GM19043 (cell line): Measurements from ENCODE around the gene RTL10.

ENCODE experiments used
- ATAC-seq: cut with Tn5 transposase; IDR thresholded peaks from one replicate; pipeline ENCODE4 v1.9.1; 2021; ENCODE audit warnings: low read depth; ENCODE audit not compliant: unreplicated experiment

The RTL10 gene

DNA sequence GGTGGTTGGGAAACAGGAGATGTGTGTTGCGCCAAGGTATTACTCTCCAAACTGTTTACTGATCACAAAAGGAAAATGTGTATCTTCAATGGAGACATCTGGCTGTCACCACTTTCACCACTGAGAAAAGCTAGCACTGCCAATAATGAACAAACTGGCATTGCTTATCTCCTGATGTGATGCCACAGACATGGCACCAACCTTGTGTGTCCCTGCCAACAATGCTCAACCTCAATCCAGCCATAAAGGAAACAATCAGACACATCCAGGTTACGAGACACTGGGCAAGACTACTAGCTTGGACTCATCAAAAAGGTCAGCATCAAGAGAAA is 28.1 kb downstream of the RTL10 start:
- no peak for ATAC-seq

DNA sequence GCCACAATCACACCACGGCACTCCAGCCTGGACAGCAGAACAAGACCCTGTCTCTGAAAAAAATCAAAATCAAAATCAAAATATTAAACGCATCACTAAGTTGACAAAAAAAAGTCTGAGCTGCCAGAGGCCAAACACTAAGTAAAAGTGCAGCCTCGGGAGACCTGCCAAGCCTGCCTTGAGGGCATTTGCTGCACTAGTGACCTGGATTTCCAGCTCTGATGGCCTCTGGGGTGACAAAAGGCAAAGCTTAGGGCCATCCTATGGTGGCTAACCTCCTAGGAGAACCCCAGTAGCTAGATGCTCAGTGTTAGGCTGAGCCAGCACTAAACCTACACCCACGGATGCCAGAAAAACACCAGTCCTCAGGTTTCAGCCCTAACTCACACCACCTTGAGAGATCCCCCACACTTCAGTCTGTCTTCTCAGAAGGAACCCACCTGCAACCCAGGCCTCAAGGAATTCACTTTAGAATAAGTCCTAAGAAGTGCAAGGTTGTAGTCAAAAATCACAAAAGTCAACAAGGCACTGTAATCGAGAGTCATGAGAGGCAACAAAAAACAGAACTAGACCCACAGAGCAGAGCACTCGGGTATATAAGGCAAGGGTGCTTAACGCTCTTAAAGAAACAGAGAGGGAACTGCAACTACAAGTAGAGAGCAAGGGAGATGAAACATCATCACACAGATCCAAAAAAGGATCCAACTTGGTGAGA is 28.6 kb downstream of the RTL10 start:
- no peak for ATAC-seq

DNA sequence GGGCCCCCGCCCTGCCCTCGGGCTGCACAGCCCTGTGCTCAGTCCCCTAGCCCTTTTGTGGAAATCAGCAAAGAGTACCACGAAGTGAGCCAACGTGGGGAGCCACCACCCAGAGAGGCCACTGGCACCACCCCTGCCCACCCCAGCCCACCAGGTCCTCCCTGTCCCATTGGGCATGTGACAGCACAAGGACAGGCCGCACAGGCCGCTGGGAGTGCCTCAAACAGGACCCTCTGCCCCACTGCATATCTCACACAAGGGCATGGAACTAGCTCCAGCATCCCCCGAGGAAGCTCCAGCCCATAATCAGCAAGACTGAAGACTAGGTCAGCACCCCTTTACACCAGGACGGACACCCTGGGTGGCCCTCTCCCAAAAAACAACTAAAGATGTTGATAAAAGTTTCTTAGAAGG is 29.7 kb downstream of the RTL10 start:
- ATAC-seq = no peak

DNA sequence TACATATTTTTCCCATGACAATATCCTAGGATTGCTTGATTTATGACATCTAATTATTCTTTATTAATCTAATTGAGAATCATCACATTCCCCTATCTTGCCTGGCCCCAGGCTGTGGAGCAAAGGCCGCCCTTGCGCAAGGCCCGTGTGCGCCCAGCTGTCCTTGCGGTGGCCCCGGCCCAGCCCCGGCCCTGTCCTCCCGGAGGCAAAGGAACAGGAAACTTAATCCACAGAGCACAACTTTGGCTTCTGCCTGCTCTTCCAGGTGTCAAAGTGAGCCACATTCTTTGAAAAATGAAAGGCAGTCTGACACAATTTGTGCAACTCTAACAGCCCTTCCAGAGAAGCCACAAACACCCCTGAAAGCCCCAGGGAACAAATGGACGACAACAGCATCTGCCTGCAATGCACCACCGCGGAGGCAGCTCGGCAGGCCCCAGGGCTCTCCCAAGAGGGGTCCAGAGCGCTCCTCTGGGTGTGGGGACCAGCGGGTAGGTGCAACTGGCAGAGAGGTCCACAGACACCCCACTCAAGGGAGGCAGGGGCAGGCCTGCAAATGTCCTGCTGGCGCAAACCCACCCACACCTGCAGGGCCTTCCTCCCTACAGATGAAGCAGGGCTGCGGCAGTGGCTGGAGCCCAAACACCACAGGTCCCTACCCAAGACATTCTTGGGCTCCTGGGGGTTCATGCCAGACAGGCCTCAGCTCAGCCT is 30.3 kb downstream of the RTL10 start:
- no peak for ATAC-seq

DNA sequence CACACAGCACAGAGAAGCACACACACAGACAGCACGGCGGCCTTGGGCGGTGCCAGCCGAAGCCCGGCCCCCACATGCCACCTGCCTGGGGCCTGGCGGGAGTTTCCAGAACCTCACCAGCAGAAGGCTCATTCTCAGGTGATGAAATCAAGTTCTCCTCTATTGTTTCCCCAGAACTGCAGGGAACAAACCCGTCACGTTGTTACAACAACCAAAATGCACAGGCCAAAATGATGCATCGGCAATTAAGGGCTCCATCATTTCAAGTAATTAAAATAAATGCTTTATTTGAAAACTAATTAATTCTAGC is 30.8 kb downstream of the RTL10 start:
- ATAC-seq = no peak

DNA sequence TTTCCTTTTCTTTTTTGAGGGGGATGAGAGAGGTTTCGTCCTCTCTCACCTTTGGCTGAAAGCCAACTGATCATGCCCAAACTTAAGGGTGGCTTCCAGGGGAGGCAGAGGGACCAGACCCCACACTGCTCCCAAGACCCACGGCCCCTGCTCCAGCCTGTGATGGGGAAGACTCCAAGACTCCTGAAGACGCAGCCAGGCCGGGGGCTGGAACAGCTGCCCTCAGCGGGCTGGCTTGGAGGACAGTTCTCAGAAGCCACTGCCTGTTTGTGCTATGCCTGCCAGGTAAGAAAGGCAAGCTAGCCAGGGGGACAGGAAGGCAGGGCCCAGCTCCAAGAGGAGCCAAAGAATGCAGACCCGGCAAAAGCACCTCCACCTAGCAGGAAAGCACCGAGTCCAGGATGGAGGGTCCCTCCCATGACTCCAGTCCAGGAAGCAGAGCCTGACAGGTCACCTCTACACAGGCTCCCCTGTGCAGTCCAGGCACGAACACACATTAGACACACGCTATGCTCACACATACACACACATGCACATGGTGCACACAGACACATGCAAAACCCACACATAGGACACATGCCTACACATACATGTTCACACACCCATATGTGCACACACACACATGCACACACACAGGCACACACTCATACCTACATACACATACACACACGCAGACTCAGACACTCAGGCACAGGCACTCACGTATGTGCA is 31.3 kb downstream of the RTL10 start:
- ATAC-seq = no peak

DNA sequence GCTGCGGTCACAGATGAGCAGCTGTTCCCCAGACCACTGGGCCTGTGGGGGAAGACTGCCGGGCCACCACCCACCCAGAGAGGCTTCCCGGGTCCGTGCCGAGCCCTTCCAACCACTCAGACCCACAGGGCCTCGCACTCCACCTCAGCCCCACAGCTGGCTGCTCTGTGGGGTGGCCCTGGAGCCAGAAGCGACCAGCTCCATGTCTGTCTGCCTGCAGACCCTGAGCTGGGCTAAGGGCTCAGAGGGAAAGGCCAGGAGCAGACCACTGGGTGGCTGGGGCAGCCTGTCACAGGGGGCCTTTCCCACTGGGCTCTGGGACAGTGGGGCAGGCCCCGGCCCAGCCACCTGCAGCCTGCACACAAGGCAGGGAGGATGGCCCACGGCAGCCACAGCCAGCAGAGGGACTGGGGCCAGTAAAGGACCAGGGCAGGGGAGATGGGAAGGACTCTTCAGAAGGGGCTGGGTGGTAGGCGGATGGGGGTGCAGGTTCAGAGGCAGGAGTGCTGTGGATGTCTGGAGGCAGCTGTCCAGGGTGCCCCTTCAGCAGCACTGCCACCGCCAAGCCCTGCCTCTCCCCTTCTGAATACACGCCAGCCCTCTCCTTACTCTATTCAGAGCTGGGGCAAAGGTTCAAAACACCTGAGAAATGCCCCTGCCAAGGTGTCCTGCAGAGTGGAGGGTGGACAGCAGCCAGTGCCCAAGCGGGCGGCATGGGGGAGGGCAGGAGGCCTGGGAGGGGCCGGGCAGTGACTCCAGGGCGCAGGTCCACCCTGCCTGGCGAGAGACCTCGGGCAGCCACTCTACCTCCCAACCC is 32.2 kb downstream of the RTL10 start:
- ATAC-seq = no peak

DNA sequence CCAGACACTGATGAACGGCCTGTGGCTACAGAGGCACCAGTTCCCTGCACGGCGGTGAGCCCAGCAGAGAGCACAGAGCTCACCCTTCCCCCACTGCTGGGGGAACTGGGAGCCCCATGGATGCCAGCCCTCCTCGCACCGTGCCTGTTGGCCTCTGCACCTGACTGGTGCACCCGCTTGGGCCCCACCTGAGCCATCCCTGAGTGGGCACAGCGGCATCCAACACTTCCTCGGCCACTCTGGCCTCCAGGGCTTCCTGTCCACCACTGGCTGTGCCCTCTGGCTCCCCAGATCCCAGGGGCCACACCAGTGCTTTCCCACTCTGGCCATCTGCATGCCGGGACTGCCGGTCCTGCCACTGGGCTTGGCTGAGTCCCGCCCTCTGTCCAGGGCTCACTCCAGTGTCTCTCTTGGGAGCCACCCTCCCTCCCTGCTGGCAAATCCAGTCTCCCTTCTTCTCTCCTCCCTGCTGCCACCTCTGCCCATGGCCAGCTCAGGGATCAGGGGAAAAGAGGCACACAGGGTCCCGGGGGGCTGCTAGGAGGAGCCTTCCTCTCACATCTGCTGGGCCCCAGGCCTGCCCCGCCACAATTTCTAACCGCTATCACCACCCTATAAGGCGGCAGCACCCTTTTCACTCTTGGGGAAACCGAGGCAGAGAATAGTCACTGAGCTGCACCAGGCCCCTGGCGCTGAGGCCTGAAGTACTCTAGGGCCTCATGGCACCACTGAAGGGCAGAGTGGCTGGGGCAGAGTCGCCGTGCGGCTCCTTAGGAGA is 33.0 kb downstream of the RTL10 start:
- ATAC-seq = no peak

DNA sequence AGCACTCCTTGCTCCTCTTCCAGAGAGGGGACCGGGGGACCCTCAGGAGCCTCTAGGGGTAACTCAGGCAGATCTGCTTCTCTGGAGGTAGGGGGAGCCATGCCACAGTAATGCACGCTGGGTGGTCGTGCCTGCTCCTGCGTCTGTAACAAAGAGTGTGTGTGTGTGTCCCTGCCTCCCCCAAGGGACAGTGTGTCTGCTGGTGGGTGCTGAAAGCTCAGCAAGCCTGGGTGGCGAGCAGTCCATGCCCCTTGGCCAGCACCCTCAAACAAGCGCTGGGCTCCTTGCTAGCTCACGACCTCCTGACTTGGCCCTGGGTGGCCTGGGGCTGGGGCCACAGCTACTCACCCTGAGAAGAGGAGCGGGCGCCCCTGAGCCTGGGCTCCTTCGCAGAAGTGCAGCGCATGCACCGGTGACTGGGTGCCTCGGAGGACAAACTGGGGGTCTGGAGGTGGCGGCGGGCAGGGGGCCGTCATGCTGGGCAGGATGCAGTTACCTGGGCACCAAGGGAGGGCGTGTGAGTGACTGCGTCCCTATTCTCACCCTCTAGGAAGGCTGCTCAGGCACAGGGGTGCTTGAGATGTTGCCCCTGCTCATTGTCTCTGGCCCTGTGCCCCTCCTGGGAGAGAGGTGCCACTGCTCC is 33.7 kb downstream of the RTL10 start:
- no peak for ATAC-seq

DNA sequence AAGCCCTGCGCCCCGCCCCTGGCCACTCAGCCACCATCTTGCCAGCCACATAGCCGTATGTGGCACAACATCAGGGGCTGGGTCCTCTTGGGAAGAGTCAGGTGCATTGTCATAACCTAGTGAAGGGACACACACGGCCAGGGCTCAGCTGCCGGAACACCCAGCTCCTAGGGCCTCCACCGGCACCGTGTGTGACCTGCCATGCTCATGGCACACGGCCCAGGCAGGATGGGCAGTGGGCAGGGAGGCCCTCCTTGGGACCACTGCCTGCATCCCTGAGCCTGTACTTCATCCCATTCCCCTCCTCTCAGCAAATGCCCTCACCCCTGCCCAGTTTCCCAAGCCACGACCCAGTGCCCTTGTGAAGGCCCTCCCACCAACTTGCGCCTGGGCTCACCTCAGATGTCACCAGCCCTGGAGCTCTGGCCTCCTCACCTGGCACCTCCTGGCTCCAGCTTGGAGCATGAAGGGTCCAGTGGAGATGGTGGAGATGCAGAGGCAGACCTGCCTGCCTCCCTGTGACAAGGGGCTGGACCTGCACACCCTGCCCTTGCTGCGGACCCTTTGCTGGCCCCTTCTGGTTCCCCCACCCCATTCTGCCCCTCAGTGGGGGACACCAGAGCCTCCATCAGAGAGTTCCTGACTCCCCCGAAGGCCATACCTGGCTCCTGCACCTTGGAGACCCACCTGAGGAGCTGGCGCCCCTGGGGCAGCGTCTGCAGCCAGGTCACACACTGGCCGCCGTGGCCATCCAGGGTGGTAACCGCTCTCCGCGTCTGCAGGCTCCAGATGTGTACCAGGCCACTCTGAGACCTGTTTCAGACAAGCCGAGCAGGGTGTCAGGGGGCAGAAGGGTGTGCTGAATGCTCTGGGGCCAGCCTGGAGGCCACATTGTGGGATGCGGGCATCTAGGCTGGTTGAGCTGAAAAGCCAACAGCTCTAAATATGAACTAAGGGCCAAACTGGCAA is 34.5 kb downstream of the RTL10 start:
- ATAC-seq = no peak

DNA sequence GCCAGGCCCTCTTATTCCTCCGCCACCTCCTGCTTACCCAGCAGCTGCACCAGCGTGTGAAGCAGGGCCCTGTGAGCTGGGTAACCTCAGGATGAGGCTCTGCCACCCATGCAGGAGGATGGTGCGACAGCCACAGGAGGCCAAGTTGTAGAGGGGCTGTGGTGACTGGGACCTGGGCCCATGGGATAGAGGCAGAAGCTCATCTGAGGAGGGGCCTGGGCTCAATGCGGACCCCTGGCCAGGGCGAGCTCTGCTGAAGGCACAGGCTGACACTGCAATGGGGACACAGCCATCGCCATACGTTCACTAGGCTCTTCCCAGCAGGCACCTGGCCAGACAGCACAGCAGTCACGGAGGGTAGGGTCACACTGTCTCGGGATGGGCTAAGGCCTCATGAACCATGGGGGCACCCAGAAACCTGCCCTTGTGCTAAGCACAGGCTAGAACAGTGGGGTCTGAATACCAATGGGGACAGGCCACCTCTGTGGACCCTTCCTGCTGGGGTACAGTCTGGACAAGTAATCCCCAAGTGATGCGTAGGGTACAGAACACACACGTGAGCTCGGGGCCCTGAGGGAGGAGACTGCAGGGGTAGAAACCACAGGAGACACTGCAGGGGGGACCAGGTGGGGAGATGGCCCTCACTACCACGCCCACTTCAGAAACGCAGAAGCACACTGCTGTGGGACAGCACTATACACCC is 35.3 kb downstream of the RTL10 start:
- ATAC-seq = no peak

DNA sequence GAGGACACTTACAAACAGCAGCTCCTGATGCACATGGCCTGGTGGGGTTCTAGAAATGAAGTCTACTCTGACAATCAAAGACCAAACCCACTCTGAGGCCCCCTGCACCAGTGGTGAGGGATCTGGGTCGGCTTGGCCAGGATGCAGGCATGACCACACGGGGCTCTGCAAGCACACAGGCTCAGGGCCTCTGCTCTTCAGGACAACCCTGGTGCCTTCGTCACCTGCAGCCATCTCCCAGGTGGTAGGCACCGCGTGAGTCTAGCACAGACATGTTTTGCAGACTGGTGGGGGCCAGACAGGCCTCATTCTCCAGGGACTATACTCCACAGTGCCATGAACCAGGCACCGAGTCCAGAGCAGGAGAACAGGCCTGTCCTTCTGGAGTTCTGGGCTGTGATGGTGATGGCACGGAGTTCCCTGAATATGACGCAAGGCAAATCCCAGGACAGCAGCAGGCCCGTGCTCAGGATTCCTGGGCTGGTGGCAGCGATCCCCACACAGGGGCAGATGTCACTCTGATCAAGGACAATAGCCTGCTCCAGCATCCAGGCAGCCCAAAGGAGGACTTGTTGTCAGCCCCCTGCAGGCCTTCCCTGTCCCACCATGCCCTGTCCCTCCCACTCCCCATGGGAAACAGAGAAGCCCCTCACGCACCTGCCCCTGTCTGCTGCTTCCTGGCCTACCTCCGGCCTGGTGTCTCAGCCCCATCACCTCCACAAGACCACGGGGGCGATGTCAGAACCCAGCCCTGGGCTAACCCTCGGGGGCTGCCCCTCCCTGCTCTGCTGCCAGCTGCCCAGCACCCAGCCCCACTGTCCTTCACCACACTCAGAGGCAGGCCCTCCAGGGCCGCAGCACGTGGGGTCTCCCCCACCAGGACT is 36.1 kb downstream of the RTL10 start:
- ATAC-seq = no peak

DNA sequence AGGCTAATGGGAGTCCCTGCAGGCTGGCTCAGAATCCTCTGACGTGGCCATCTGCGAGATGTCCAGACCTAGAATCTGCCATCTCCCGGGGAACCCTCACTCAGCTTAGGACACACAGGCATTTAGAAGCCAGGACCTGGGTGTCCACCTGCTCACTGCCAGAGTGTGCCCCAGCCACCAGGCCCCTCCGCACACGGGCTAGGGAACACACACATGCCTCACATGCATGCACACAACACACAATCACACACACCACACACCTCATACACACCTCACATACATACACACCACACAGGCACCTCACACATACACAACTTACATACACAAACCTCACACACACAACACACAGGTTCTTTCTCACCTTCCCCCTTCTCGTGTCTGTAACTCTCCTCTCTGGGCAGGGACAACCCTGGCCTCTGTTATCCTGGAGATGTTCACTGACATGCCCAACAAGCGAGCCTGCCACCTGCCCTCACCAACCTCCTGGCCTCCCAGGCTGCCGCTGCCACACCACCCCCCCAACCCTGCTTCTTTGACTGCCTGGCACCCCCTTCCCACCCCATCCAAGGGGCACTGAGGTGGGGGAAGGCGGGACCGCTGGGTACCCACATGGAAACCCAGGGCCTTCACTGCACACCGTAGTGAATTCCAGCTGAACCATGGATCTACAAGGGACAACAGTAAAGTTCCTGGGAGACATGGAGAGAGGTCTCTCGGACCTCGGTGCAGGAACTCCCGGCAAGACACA is 38.1 kb downstream of the RTL10 start:
- no peak for ATAC-seq

DNA sequence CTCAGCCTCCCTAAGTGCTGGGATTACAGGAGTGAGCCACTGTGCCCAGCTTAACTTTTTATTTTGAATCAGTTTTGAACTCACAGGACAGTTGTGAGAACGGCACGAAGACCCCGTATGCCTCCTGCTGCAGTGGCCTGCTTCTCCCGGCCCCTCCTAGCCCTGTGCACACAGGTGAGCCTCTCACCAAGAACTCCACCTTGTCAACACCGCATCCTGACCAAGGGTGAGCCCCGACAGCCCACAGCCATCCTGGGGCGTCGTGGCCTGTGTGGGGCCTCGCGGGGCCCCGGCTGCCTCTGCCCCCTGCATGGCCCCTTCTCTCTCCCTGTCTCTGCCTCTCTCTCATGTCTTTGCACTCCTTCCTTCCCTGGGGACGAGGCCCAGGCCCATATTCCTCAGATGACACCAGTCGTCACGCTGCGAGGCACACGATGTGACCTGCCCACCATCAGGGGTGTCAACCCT is 38.8 kb downstream of the RTL10 start:
- ATAC-seq = no peak

DNA sequence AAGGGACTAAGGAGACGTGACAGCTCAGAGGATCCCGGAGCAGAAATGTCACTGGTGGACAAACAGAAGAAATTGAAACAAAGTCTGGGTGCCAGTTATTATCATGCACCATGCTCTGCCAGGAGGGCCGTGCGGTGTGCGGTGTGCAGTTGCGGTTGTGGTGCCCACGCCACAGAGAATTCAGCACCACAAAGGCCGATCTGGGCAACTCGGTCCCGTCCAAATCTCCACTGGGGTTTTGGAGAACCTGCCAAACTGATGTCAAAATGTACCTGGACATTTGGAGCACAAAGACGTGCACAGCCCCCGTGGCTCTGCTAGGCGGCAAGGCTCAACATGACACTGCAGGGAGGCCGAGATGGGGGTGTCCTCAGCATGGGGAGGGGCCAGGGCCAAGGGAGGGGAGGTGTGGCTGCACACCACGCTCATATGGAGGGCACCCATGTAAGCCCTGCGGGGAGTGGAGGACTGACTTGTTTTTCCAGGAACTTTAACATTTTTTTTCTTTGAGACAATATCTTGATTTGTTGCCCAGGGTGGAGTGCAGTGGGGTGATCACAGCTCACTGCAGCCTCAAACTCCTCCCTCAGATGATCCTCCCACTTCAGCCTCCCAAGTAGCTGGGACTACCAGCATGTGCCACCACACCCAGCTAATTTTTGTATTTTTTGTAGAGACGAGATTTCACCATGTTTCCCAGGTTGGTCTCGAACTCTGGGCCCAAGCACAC is 39.4 kb downstream of the RTL10 start:
- no peak for ATAC-seq

DNA sequence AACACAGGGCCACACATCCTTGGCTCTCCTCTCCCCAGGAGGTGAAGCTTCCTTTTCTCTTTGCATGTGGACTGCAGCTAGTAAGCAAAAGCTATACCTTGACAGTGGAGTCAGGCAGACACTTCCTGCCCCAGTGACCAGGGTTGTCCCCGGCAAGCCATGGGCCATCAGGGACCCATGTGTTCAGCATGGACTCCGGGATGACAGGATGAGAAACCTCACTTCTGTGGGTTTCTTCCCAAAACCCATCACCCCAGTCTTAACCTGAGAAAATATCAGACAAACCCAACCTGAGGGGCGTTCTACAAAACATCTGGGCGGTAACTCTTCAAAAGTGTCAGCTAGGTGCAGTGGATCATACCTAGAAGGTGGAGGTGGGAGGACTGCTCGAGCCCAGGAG is 40.2 kb downstream of the RTL10 start:
- ATAC-seq = no peak
